Testis (tissue), 3 donors: ENCODE measurements around the gene MYH11. TPM values are rescaled to one million over a fixed set of nuclear protein-coding genes. Genes with fewer than 3 reads are reported as not detected.

Experiments used
- DNase-seq: peaks from one replicate; pipeline ENCODE4 v3.0.0-alpha.2; 2019
- H3K27ac ChIP-seq, 2 donors: fragments of 200-600 bp; sonication (generic); one replicate each; pipeline ENCODE4 v1.5.1; 2019
- H3K27me3 ChIP-seq: fragments of 200-600 bp; sonication (generic); one replicate; pipeline ENCODE4 v1.5.1; 2019
- H3K36me3 ChIP-seq: fragments of 200-600 bp; sonication (generic); one replicate; pipeline ENCODE4 v1.5.1; 2017; ENCODE audit warnings: low read depth; ENCODE audit errors: missing control alignments
- H3K4me1 ChIP-seq: fragments of 200-600 bp; sonication (generic); one replicate; pipeline ENCODE4 v1.5.1; 2019
- H3K4me3 ChIP-seq, 2 donors: fragments of 200-600 bp; sonication (generic); one replicate each; pipeline ENCODE4 v1.5.1; 2017 to 2019
- H3K9me3 ChIP-seq: fragments of 200-600 bp; sonication (generic); one replicate; pipeline ENCODE4 v1.5.1; 2017
- POLR2A ChIP-seq: fragments of 450-650 bp; IDR thresholded peaks from one replicate; pipeline ENCODE4 v1.6.1; 2017; ENCODE audit warnings: antibody characterized with exemption, mild to moderate bottlenecking, moderate library complexity
- WGBS, 2 donors: methylation state at CpG; one replicate each; pipeline ENCODE4 v1.1.5; 2018; 5-methylcytosine and 5-hydroxymethylcytosine counted together
- intact Hi-C: fragments of 100-400 bp; cut with DNase I; formaldehyde crosslinking; loops from one replicate; pipeline ENCODE4 v1.15.1; 2023; ENCODE audit warnings: low total_unique reads
- polyA plus RNA-seq: library from polyadenylated mRNA; stranded (reverse); fragments of 350-450 nt; fragmentation: Illumina TruSeq; extraction: RNeasy Lipid Tissue Mini Kit (QIAGEN cat#74804); gene quantifications from one replicate; pipeline ENCODE4 v1.2.3, GENCODE V29; 2014; ENCODE audit warnings: low read depth, low replicate concordance; ENCODE audit not compliant: insufficient read depth
- total RNA-seq, 2 donors: library from RNA; depleted of rRNA; stranded (reverse); fragments of >200 nt; gene quantifications; one replicate each; pipeline ENCODE4 v1.2.3, GENCODE V29; 2016
- TF ChIP-seq, protein P1 (sequence below), 3 experiments: fragments of 450-650 bp in 2 of 3; fragments of 200-600 bp in 1 of 3; sonication (generic) in 1 of 3; IDR thresholded peaks; one replicate each; pipeline ENCODE4 v1.5.1; 2016 to 2019; ENCODE audit warnings: antibody characterized with exemption in 3 of 3, mild to moderate bottlenecking in 2 of 3, moderate library complexity in 1 of 3

Gene MYH11
- total and polyA plus RNA-seq, 3 donors from 2014 or later = 263 to 276 (median 271) TPM

- no peaks in the 10 kb centered on the region for H3K27me3 ChIP-seq
- DNase-seq = no peak
- no peak overlapping the region for H3K27ac ChIP-seq
- H3K4me1 ChIP-seq = peaks cover 9% of the 10 kb centered on the region
- H3K4me3 ChIP-seq = no peak overlapping the region
- whole genome bisulfite sequencing, 2 donors = 90 to 92% methylated on average over 5 of the region's 5 CpGs
- intact Hi-C loops = no loop called here
- H3K36me3 ChIP-seq = no peaks in the 10 kb centered on the region
- no peaks in the 10 kb centered on the region for H3K9me3 ChIP-seq
- TF ChIP-seq, protein P1, sequence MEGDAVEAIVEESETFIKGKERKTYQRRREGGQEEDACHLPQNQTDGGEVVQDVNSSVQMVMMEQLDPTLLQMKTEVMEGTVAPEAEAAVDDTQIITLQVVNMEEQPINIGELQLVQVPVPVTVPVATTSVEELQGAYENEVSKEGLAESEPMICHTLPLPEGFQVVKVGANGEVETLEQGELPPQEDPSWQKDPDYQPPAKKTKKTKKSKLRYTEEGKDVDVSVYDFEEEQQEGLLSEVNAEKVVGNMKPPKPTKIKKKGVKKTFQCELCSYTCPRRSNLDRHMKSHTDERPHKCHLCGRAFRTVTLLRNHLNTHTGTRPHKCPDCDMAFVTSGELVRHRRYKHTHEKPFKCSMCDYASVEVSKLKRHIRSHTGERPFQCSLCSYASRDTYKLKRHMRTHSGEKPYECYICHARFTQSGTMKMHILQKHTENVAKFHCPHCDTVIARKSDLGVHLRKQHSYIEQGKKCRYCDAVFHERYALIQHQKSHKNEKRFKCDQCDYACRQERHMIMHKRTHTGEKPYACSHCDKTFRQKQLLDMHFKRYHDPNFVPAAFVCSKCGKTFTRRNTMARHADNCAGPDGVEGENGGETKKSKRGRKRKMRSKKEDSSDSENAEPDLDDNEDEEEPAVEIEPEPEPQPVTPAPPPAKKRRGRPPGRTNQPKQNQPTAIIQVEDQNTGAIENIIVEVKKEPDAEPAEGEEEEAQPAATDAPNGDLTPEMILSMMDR (IDR thresholded peaks at IDR 0.05) = no peak
Observed at GRCh38 chr16:15725641-15726240, 131.1 kb downstream of the MYH11 start.

GRCh38 chr16:15723808-15724207, 133.0 kb downstream of the MYH11 start:
- no peak for DNase-seq
- intact Hi-C loops = no loop called here
- no peak overlapping the region for H3K27ac ChIP-seq
- H3K4me1 ChIP-seq = peaks cover 9% of the 10 kb centered on the region
- H3K4me3 ChIP-seq = no peak overlapping the region
- H3K27me3 ChIP-seq = no peaks in the 10 kb centered on the region
- H3K9me3 ChIP-seq = no peaks in the 10 kb centered on the region
- TF ChIP-seq, protein P1 (IDR thresholded peaks at IDR 0.05) = no peak
- no peak for TF ChIP-seq POLR2A
- WGBS, 2 donors = 83 to 96% methylated on average over 5 to 7 of the region's 7 CpGs
- H3K36me3 ChIP-seq = no peaks in the 10 kb centered on the region

- peak overlapping the region; percentile 57 to 76 for H3K27ac ChIP-seq
- no peaks in the 10 kb centered on the region for H3K9me3 ChIP-seq
- intact Hi-C loops = no loop called here
- WGBS, 2 donors = 93 to 97% methylated on average over 14 of the region's 14 CpGs
- no peak overlapping the region for H3K4me3 ChIP-seq
- TF ChIP-seq, protein P1 (IDR thresholded peaks at IDR 0.05) = no peak
- TF ChIP-seq POLR2A = no peak
- H3K27me3 ChIP-seq = no peaks in the 10 kb centered on the region
- H3K36me3 ChIP-seq = no peaks in the 10 kb centered on the region
- no peak for DNase-seq
- H3K4me1 ChIP-seq = peaks cover 9% of the 10 kb centered on the region
Observed at GRCh38 chr16:15721018-15721417, 135.8 kb downstream of the MYH11 start.

- H3K36me3 ChIP-seq = no peaks in the 10 kb centered on the region
- no peak for DNase-seq
- H3K27ac ChIP-seq = no peak overlapping the region
- no peaks in the 10 kb centered on the region for H3K27me3 ChIP-seq
- no peaks in the 10 kb centered on the region for H3K4me1 ChIP-seq
- TF ChIP-seq, protein P1 (IDR thresholded peaks at IDR 0.05) = no peak
- no peak for TF ChIP-seq POLR2A
- intact Hi-C loops = no loop called here
- no peaks in the 10 kb centered on the region for H3K9me3 ChIP-seq
- H3K4me3 ChIP-seq = no peak overlapping the region
- 92 to 95% methylated on average over 23 of the region's 23 CpGs for WGBS, 2 donors
Observed at GRCh38 chr16:15716694-15717447, 140.0 kb downstream of the MYH11 start.
